ENCODE results near the gene CARD9.
A peak's percentile ranks its signal among the peaks of the same experiment; 100 is the strongest.

The CARD9 gene

GRCh38 chr9:136361047-136361753, 12.3 kb downstream of the CARD9 start:
- Histone ChIP-seq H3K4me2 (no peak overlapping the region), H3K27me3 (no peaks in the 10 kb centered on the region), H3K9me3 (replicated peaks in 1 of 11) (no peaks in the 10 kb centered on the region), H3K27ac (peak overlapping the region in 2 of 11 experiments; percentile 16 to 22; a peak in 1 of 22 replicates), H3K4me1 (peaks cover 36 to 59% (median 45%) of the 10 kb centered on the region in 10 experiments), H3K9ac (peak overlapping the region in 7 of 11 experiments; percentile 6 to 98 (median 96); a peak in 7 of 22 replicates), H3K4me3 (no peak overlapping the region), H3K36me3 (peaks cover 8 to 70% (median 39%) of the 10 kb centered on the region in 11 experiments; a peak in 20 of 22 replicates), H4K20me1 (peaks cover 10 to 92% (median 75%) of the 10 kb centered on the region in 11 experiments; a peak in 20 of 22 replicates)
- TF ChIP-seq Cebpa-rat (IDR thresholded peaks at IDR 0.05), result no peak

GRCh38 chr9:136359774-136360718, 13.4 kb downstream of the CARD9 start:
- Histone ChIP-seq H3K36me3 (peaks cover 12 to 71% (median 46%) of the 10 kb centered on the region in 11 experiments; a peak in 20 of 22 replicates), H3K4me1 (peaks cover 25 to 47% (median 34%) of the 10 kb centered on the region in 10 experiments), H3K27me3 (no peaks in the 10 kb centered on the region), H3K27ac (no peak overlapping the region; a peak in 1 of 22 replicates), H3K4me3 (no peak overlapping the region), H3K9ac (peak overlapping the region in 4 of 11 experiments; percentile 1 to 36 (median 18); a peak in 2 of 22 replicates), H4K20me1 (peaks cover 10 to 87% (median 74%) of the 10 kb centered on the region in 11 experiments; a peak in 20 of 22 replicates), H3K4me2 (0 out of 22 replicates have a peak overlapping the region, but pooled peaks of 1 of the 11 experiments have one; percentile 10), H3K9me3 (replicated peaks in 1 of 11) (no peaks in the 10 kb centered on the region)
- no peak for TF ChIP-seq Cebpa-rat (IDR thresholded peaks at IDR 0.05)

GRCh38 chr9:136358888-136359287, 14.6 kb downstream of the CARD9 start:
- TF ChIP-seq Cebpa-rat (IDR thresholded peaks at IDR 0.05), result no peak
- 0 out of 22 replicates have a peak overlapping the region, but pooled peaks of 1 of the 11 experiments have one; percentile 7 for H3K4me2 ChIP-seq
- H3K9me3 ChIP-seq (replicated peaks in 1 of 11), result no peaks in the 10 kb centered on the region
- H3K27ac ChIP-seq, result no peak overlapping the region
- H3K27me3 ChIP-seq, result no peaks in the 10 kb centered on the region
- peaks cover 12 to 66% (median 45%) of the 10 kb centered on the region in 11 experiments; a peak in 20 of 22 replicates for H3K36me3 ChIP-seq
- H4K20me1 ChIP-seq, result peaks cover under 1 to 86% (median 74%) of the 10 kb centered on the region in 11 experiments; a peak in 20 of 22 replicates
- H3K9ac ChIP-seq, result peak overlapping the region in 1 of 11 experiments; percentile 4; a peak in 1 of 22 replicates
- peaks cover 13 to 40% (median 25%) of the 10 kb centered on the region in 10 experiments for H3K4me1 ChIP-seq
- H3K4me3 ChIP-seq, result no peak overlapping the region

GRCh38 chr9:136358016-136358415, 15.5 kb downstream of the CARD9 start:
- Histone ChIP-seq H3K27ac (no peak overlapping the region), H4K20me1 (peaks cover 0 to 94% (median 82%) of the 10 kb centered on the region in 11 experiments; a peak in 19 of 22 replicates), H3K4me1 (peaks cover 12 to 46% (median 23%) of the 10 kb centered on the region in 10 experiments; a peak in 18 of 20 replicates), H3K9me3 (replicated peaks in 1 of 11) (no peaks in the 10 kb centered on the region), H3K36me3 (peaks cover 12 to 66% (median 45%) of the 10 kb centered on the region in 11 experiments; a peak in 20 of 22 replicates), H3K4me3 (no peak overlapping the region), H3K9ac (peak overlapping the region in 1 of 11 experiments; percentile 9; a peak in 1 of 22 replicates), H3K4me2 (no peak overlapping the region), H3K27me3 (no peaks in the 10 kb centered on the region)
- TF ChIP-seq Cebpa-rat (IDR thresholded peaks at IDR 0.05), result no peak

- Histone ChIP-seq H3K9me3 (replicated peaks in 1 of 11) (no peaks in the 10 kb centered on the region), H3K4me1 (peaks cover 5 to 46% (median 18%) of the 10 kb centered on the region in 10 experiments; a peak in 17 of 20 replicates), H3K4me3 (no peak overlapping the region), H3K27ac (peak overlapping the region in 1 of 11 experiments; percentile 15; a peak in 3 of 22 replicates), H3K9ac (peak overlapping the region in 2 of 11 experiments; percentile 8 to 15; a peak in 1 of 22 replicates), H3K27me3 (no peaks in the 10 kb centered on the region), H4K20me1 (peaks cover 0 to 95% (median 83%) of the 10 kb centered on the region in 11 experiments; a peak in 19 of 22 replicates), H3K4me2 (no peak overlapping the region), H3K36me3 (peaks cover 12 to 64% (median 43%) of the 10 kb centered on the region in 11 experiments; a peak in 20 of 22 replicates)
- no peak for TF ChIP-seq Cebpa-rat (IDR thresholded peaks at IDR 0.05)
These were observed 16.2 kb downstream of the CARD9 start for GRCh38 chr9:136357202-136357725.

GRCh38 chr9:136355616-136356557, 17.6 kb downstream of the CARD9 start:
- Histone ChIP-seq H3K4me1 (peaks cover 0 to 41% (median 9%) of the 10 kb centered on the region in 10 experiments; a peak in 12 of 20 replicates), H3K9me3 (replicated peaks in 1 of 11) (no peaks in the 10 kb centered on the region), H3K4me2 (no peak overlapping the region), H3K27ac (no peak overlapping the region), H4K20me1 (peaks cover 0 to 91% (median 75%) of the 10 kb centered on the region in 11 experiments; a peak in 18 of 22 replicates), H3K27me3 (no peaks in the 10 kb centered on the region), H3K9ac (0 out of 22 replicates have a peak overlapping the region, but pooled peaks of 1 of the 11 experiments have one; percentile 7), H3K36me3 (peaks cover 7 to 50% (median 37%) of the 10 kb centered on the region in 11 experiments; a peak in 20 of 22 replicates), H3K4me3 (no peak overlapping the region)
- TF ChIP-seq Cebpa-rat (IDR thresholded peaks at IDR 0.05), result no peak

GRCh38 chr9:136354592-136355085, 18.8 kb downstream of the CARD9 start:
- H3K27ac ChIP-seq, result 0 out of 22 replicates have a peak overlapping the region, but pooled peaks of 1 of the 11 experiments have one; percentile 29
- no peaks in the 10 kb centered on the region for H3K9me3 ChIP-seq (replicated peaks in 1 of 11)
- TF ChIP-seq Cebpa-rat (IDR thresholded peaks at IDR 0.05), result no peak
- H3K4me1 ChIP-seq, result peaks cover 0 to 48% (median 14%) of the 10 kb centered on the region in 10 experiments; a peak in 16 of 20 replicates
- peaks cover 0 to 91% (median 73%) of the 10 kb centered on the region in 11 experiments; a peak in 18 of 22 replicates for H4K20me1 ChIP-seq
- H3K27me3 ChIP-seq, result no peaks in the 10 kb centered on the region
- no peak overlapping the region for H3K4me2 ChIP-seq
- H3K36me3 ChIP-seq, result peaks cover 7 to 52% (median 36%) of the 10 kb centered on the region in 11 experiments; a peak in 20 of 22 replicates
- H3K9ac ChIP-seq, result 0 out of 22 replicates have a peak overlapping the region, but pooled peaks of 2 of the 11 experiments have one; percentile 14 to 38
- no peak overlapping the region for H3K4me3 ChIP-seq

Measured in BLaER1 treated with 17β-estradiol and CSF1 and Interleukin-3, amounts not matched to agents 10 nM and 100 nM (cell line).